Measurements from ENCODE around the gene CLTCL1. TPM values are rescaled to one million over a fixed set of nuclear protein-coding genes. Genes with fewer than 3 reads are reported as not detected.
"Not testable (repeated sequence)": the region's sequence is repeated elsewhere in the genome, so short reads cannot be mapped to it uniquely, and the experiment has no call there.

CLTCL1 gene
- total RNA-seq, 4 donors from 2014 or later, result 5.7 to 11.7 (median 8.4) TPM

DNA sequence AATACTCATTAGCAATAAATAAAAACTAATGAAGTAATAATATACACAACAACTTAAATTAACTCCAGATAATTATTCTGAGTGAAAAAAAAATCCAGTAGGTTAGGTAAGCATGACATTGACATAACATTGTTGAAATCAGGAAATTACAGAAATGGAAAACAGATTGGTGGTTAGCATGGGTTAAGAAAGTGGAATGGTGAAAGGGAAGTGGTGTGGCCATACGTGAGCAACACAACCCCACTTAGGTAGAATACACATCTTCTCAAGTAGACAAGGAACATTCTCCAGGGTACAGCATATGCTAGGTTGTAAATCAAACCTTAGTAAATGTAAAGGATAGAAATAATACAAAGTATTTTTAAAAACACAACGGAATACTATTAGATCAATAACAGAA, 30.2 kb upstream of the CLTCL1 start:
- ATAC-seq, result no peak
- no peak for TF ChIP-seq EP300 (IDR thresholded peaks at IDR 0.05)
- TF ChIP-seq, protein P1, sequence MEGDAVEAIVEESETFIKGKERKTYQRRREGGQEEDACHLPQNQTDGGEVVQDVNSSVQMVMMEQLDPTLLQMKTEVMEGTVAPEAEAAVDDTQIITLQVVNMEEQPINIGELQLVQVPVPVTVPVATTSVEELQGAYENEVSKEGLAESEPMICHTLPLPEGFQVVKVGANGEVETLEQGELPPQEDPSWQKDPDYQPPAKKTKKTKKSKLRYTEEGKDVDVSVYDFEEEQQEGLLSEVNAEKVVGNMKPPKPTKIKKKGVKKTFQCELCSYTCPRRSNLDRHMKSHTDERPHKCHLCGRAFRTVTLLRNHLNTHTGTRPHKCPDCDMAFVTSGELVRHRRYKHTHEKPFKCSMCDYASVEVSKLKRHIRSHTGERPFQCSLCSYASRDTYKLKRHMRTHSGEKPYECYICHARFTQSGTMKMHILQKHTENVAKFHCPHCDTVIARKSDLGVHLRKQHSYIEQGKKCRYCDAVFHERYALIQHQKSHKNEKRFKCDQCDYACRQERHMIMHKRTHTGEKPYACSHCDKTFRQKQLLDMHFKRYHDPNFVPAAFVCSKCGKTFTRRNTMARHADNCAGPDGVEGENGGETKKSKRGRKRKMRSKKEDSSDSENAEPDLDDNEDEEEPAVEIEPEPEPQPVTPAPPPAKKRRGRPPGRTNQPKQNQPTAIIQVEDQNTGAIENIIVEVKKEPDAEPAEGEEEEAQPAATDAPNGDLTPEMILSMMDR (IDR thresholded peaks at IDR 0.05), result no peak
- TF ChIP-seq POLR2A (IDR thresholded peaks at IDR 0.05), result no peak
- H3K27ac ChIP-seq, result no peak overlapping the region
- no peaks in the 10 kb centered on the region for H3K36me3 ChIP-seq
- no peak overlapping the region for H3K4me3 ChIP-seq
- H3K9me3 ChIP-seq, result peaks cover 0 to 17% (median 0%) of the 10 kb centered on the region in 3 donors
- H3K4me1 ChIP-seq, result no peaks in the 10 kb centered on the region
- no peaks in the 10 kb centered on the region for H3K27me3 ChIP-seq
- 75 to 77% methylated on average over 2 of the region's 2 CpGs for WGBS, 2 donors (ENCODE audit: low coverage in 1 of 2)

DNA sequence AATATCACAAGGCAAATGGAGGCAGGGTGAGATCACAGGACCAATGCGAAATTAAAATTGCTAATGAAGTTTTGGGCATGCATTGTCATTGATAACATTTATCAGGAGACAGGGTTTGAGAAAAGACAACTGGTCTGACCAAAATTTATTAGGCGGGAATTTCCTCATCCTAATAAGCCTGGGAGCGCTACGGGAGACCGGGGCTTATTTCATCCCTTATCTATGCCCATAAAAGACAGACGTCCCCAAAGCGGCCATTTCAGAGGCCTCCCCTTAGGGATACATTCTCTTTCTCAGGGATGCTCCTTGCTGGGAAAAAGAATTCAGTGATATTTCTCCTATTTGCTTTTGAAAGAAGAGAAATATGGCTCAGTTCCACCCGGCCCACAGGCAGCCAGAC, 28.6 kb upstream of the CLTCL1 start:
- not testable (repeated sequence) for H3K4me1 ChIP-seq, ATAC-seq, H3K27ac ChIP-seq, H3K27me3 ChIP-seq, H3K36me3 ChIP-seq, H3K4me3 ChIP-seq
- 84% methylated on average over 4 to 8 of the region's 8 CpGs for WGBS, 2 donors (ENCODE audit: low coverage in 1 of 2)
- H3K9me3 ChIP-seq, result peaks cover 0 to 30% (median 0%) of the 10 kb centered on the region in 3 donors

DNA sequence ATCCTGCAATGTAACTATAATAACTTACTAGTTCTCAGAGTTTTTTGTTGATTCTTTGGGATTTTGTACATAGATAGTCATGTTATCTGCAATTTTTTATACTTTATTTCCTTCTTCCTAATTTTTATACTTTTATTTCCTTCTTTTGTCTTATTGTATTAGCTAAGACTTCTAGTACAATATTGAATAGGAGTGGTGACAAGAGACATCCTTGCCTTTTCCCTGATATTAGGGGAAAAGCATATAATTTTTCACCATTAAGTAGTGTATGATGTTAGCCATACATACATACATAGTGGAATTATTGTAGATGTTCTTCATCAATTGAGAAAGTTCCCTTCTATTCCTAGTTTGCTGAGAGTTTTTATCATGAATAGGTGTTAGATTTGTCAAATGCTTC, 27.8 kb upstream of the CLTCL1 start:
- no peak for ATAC-seq
- Histone ChIP-seq H3K4me1 (no peaks in the 10 kb centered on the region), H3K27ac (no peak overlapping the region), H3K9me3 (peaks cover 0 to 31% (median 0%) of the 10 kb centered on the region in 3 donors), H3K36me3 (no peaks in the 10 kb centered on the region), H3K4me3 (no peak overlapping the region), H3K27me3 (no peaks in the 10 kb centered on the region)
- TF ChIP-seq POLR2AphosphoS5 (IDR thresholded peaks at IDR 0.05) (no peak), EP300 (IDR thresholded peaks at IDR 0.05) (no peak), POLR2A (IDR thresholded peaks at IDR 0.05) (no peak)
- TF ChIP-seq, protein P1 (IDR thresholded peaks at IDR 0.05), result no peak

DNA sequence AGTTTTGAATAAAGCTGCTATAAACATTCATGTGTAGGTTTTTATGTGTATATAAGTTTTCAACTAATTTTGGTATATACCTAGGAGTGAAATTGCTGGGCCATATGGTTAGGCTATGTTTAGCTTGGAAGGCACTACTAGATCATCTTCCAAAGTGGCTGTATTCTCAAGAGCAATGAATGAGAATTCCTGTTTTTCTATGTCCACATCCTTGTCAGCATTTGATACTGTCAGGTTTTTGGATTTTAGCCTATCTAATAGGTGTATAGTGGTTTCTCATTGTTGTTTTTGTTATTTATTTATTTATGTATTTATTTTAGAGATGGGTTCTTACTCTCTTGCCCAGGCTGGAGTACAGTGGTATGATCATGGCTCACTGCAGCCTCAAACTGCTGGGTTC, 26.3 kb upstream of the CLTCL1 start:
- ATAC-seq, result no peak
- no peaks in the 10 kb centered on the region for H3K27me3 ChIP-seq
- TF ChIP-seq EP300 (IDR thresholded peaks at IDR 0.05), result no peak

DNA sequence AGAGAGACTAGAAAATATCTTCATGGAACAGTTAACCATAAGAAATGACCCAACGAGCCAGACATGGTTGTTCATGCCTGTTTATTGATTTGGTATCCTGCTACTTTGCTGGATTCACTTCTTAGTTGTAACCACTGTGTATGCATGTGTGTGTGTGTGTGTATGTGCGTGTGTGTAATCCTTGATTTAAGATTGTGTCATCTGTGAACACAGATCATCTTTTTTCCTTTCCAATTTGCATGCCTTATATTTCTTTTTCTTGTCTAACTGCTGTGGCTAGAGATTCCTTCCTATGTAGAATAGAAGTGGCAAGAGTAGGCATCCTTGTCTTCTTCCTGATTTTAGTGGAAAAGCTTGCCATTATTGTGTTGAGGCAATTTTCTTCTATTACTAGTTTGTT, 16.4 kb upstream of the CLTCL1 start:
- no peak for ATAC-seq
- no peak overlapping the region for H3K27ac ChIP-seq
- TF ChIP-seq, protein P1 (IDR thresholded peaks at IDR 0.05), result no peak
- TF ChIP-seq POLR2AphosphoS5 (IDR thresholded peaks at IDR 0.05), result no peak
- TF ChIP-seq POLR2A (IDR thresholded peaks at IDR 0.05), result no peak
- no peak for TF ChIP-seq EP300 (IDR thresholded peaks at IDR 0.05)
- no peak overlapping the region for H3K4me3 ChIP-seq
- no peaks in the 10 kb centered on the region for H3K4me1 ChIP-seq
- H3K27me3 ChIP-seq, result no peaks in the 10 kb centered on the region
- no peaks in the 10 kb centered on the region for H3K36me3 ChIP-seq
- H3K9me3 ChIP-seq, result no peaks in the 10 kb centered on the region
- WGBS, 2 donors (ENCODE audit: low coverage in 1 of 2), result 71 to 83% methylated on average over 2 of the region's 2 CpGs

More for the DNA sequence above, 26.3 kb upstream of the CLTCL1 start:
- Histone ChIP-seq H3K4me1 (no peaks in the 10 kb centered on the region), H3K9me3 (peaks cover 0 to 31% (median 0%) of the 10 kb centered on the region in 3 donors), H3K4me3 (no peak overlapping the region), H3K27ac (no peak overlapping the region), H3K36me3 (no peaks in the 10 kb centered on the region)

DNA sequence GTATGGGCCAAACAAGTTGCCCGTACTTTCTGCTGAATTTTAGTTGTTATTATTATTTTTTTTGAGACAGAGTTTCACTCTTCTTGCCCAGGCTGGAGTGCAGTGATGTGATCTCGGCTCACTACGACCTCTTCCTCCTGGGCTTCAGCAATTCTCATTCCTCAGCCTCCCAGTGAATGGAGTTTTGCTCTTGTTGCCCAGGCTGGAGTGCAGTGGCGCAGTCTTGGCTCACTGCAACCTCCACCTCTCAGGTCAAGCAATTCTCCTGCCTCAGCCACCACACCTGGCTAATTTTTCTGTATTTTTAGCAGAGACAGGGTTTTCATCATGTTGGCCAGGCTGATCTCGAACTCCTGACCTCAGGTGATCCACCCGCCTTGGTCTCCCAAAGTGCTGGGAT, 15.0 kb upstream of the CLTCL1 start:
- H3K4me3 ChIP-seq, H3K36me3 ChIP-seq, H3K9me3 ChIP-seq, H3K4me1 ChIP-seq, ATAC-seq, H3K27me3 ChIP-seq, H3K27ac ChIP-seq: not testable (repeated sequence)
- 88 to 91% methylated on average over 4 to 6 of the region's 6 CpGs for whole genome bisulfite sequencing, 2 donors (ENCODE audit: low coverage in 1 of 2)

DNA sequence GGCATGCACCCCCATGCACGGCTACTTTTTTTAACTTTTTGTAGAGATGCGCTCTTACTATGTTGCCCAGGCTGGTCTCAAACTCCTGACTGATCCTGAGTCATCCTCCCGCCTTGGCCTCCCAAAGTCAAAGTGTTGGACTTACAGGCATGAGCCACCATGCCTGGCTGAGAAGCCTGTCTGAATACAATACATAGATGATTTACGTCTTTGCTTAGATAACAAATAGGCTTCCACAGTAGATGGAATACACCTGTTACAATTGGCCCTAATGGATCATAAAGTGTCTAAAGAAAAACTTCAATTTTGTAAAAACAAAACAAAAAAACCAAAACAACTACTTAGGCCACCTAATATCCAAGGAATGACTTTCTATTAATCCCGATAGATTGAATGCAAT, 13.0 kb upstream of the CLTCL1 start:
- H3K27ac ChIP-seq, result no peak overlapping the region
- 81 to 100% methylated on average over 1 to 5 of the region's 5 CpGs for WGBS, 2 donors (ENCODE audit: low coverage in 1 of 2)
- H3K4me3 ChIP-seq, result no peak overlapping the region
- no peaks in the 10 kb centered on the region for H3K9me3 ChIP-seq
- TF ChIP-seq, protein P1 (IDR thresholded peaks at IDR 0.05), result no peak
- TF ChIP-seq EP300 (IDR thresholded peaks at IDR 0.05), result no peak
- no peak for TF ChIP-seq POLR2AphosphoS5 (IDR thresholded peaks at IDR 0.05)
- no peak for TF ChIP-seq POLR2A (IDR thresholded peaks at IDR 0.05)
- no peaks in the 10 kb centered on the region for H3K27me3 ChIP-seq
- no peak for ATAC-seq
- H3K36me3 ChIP-seq, result no peaks in the 10 kb centered on the region
- H3K4me1 ChIP-seq, result no peaks in the 10 kb centered on the region
